Transverse colon (tissue), 4 donors: ENCODE results near the gene ELN.

Experiments used
- CTCF ChIP-seq, 5 experiments: fragments of 200-600 bp in 3 of 5; fragments of 450-650 bp in 2 of 5; sonication (generic) in 3 of 5; IDR thresholded peaks; 1 replicate in 2 of 5; 2 replicates in 3 of 5; pipeline ENCODE4 v1.5.1; 2016 to 2017; ENCODE audit warnings: antibody characterized with exemption in 5 of 5, inconsistent platforms in 3 of 5, mild to moderate bottlenecking in 2 of 5, moderate library complexity in 1 of 5
- EP300 ChIP-seq: sonication (generic); formaldehyde crosslinking; IDR thresholded peaks from one replicate; pipeline ENCODE4 v1.6.1; 2017; ENCODE audit warnings: antibody characterized with exemption, low read depth
- POLR2A ChIP-seq: fragments of 450-650 bp; IDR thresholded peaks from one replicate; pipeline ENCODE4 v1.6.1; 2016; ENCODE audit warnings: antibody characterized with exemption, mild to moderate bottlenecking, moderate library complexity
- POLR2AphosphoS5 ChIP-seq, 3 donors: sonication (generic); formaldehyde crosslinking; IDR thresholded peaks; one replicate each; pipeline ENCODE4 v1.6.1; 2016; ENCODE audit warnings: antibody characterized with exemption in 3 of 3

GRCh38 chr7:74057216-74057925 is 29.4 kb downstream of the ELN start:
- TF ChIP-seq CTCF (IDR thresholded peaks at IDR 0.05) = no peak
- TF ChIP-seq POLR2A = no peak
- no peak for TF ChIP-seq EP300
- TF ChIP-seq POLR2AphosphoS5 (IDR thresholded peaks at IDR 0.05) = no peak
